NT2/D1 (cell line): ENCODE results near the gene PCGF2.

Experiments used
- DNase-seq: peaks from one replicate; pipeline ENCODE4 v3.0.0-alpha.2; 2011; ENCODE audit warnings: low read depth, low spot score
- H3K27me3 ChIP-seq: 2 replicates; pipeline ENCODE4 v1.6.0; 2011; ENCODE audit warnings: mild to moderate bottlenecking; ENCODE audit not compliant: insufficient read length, insufficient read depth
- H3K36me3 ChIP-seq: 2 replicates; pipeline ENCODE4 v1.6.1; 2011; ENCODE audit warnings: mild to moderate bottlenecking, low read length, mixed read lengths; ENCODE audit not compliant: insufficient read depth, insufficient read length
- H3K4me1 ChIP-seq: 2 replicates; pipeline ENCODE4 v1.5.1; 2011; ENCODE audit not compliant: insufficient read depth, insufficient read length
- H3K4me3 ChIP-seq: 2 replicates; pipeline ENCODE4 v1.5.1; 2011; ENCODE audit warnings: low read depth; ENCODE audit not compliant: insufficient read length
- H3K9ac ChIP-seq: 2 replicates; pipeline ENCODE4 v1.6.0; 2011; ENCODE audit warnings: low read depth; ENCODE audit not compliant: insufficient read length
- H3K9me3 ChIP-seq: 2 replicates; pipeline ENCODE4 v1.5.1; 2011; ENCODE audit warnings: mild to moderate bottlenecking, low read length; ENCODE audit not compliant: insufficient read depth
- SUZ12 ChIP-seq: IDR thresholded peaks from 2 replicates; pipeline ENCODE4 v1.6.1; 2011; ENCODE audit not compliant: insufficient read length, insufficient read depth; ENCODE audit errors: extremely low read depth
- YY1 ChIP-seq: IDR thresholded peaks from 2 replicates; pipeline ENCODE4 v1.6.1; 2011; ENCODE audit not compliant: insufficient read length, insufficient read depth
- ZNF274 ChIP-seq: IDR thresholded peaks from 2 replicates; pipeline ENCODE4 v1.6.1; 2011; ENCODE audit warnings: mild to moderate bottlenecking, low read depth, low read length

The PCGF2 gene

GRCh38 chr17:38733982-38734973, 13.9 kb downstream of the PCGF2 start:
- TF ChIP-seq SUZ12 (no peak), ZNF274 (no peak), YY1 (no peak)
- Histone ChIP-seq H3K36me3 (peaks cover 74% of the 10 kb centered on the region), H3K9ac (peak overlapping the region; percentile 3), H3K27me3 (peaks cover 1% of the 10 kb centered on the region), H3K4me3 (no peak overlapping the region), H3K4me1 (peaks cover 21% of the 10 kb centered on the region), H3K9me3 (no peaks in the 10 kb centered on the region)
- DNase-seq = no peak

- TF ChIP-seq YY1 (no peak), SUZ12 (no peak), ZNF274 (no peak)
- peak overlapping the region; percentile 8 for H3K9ac ChIP-seq
- H3K9me3 ChIP-seq = no peaks in the 10 kb centered on the region
- H3K27me3 ChIP-seq = peaks cover 8% of the 10 kb centered on the region
- H3K4me3 ChIP-seq = no peak overlapping the region
- DNase-seq = no peak
- H3K4me1 ChIP-seq = peaks cover 23% of the 10 kb centered on the region
- H3K36me3 ChIP-seq = peaks cover 65% of the 10 kb centered on the region
Observed at GRCh38 chr17:38733282-38733981, 14.7 kb downstream of the PCGF2 start.

GRCh38 chr17:38732376-38733281, 15.5 kb downstream of the PCGF2 start:
- H3K9ac ChIP-seq = no peak overlapping the region
- H3K4me1 ChIP-seq = peaks cover 28% of the 10 kb centered on the region
- H3K36me3 ChIP-seq = peaks cover 58% of the 10 kb centered on the region
- DNase-seq = no peak
- TF ChIP-seq ZNF274 (no peak), YY1 (no peak), SUZ12 (no peak)
- H3K9me3 ChIP-seq = no peaks in the 10 kb centered on the region
- H3K4me3 ChIP-seq = no peak overlapping the region
- peaks cover 12% of the 10 kb centered on the region for H3K27me3 ChIP-seq

- H3K9ac ChIP-seq = peak overlapping the region; percentile 94
- no peaks in the 10 kb centered on the region for H3K9me3 ChIP-seq
- H3K4me3 ChIP-seq = no peak overlapping the region
- H3K4me1 ChIP-seq = peaks cover 28% of the 10 kb centered on the region
- peaks cover 50% of the 10 kb centered on the region for H3K36me3 ChIP-seq
- H3K27me3 ChIP-seq = peaks cover 12% of the 10 kb centered on the region
- TF ChIP-seq SUZ12 (no peak), ZNF274 (no peak), YY1 (no peak)
- no peak for DNase-seq
Observed at GRCh38 chr17:38731526-38732294, 16.4 kb downstream of the PCGF2 start.

GRCh38 chr17:38730526-38731379, 17.4 kb downstream of the PCGF2 start:
- no peak for DNase-seq
- peak overlapping the region; percentile 90 for H3K4me3 ChIP-seq
- TF ChIP-seq YY1 (no peak), SUZ12 (no peak), ZNF274 (no peak)
- peaks cover 12% of the 10 kb centered on the region for H3K27me3 ChIP-seq
- peak overlapping the region; percentile 94 for H3K9ac ChIP-seq
- peaks cover 32% of the 10 kb centered on the region for H3K4me1 ChIP-seq
- no peaks in the 10 kb centered on the region for H3K9me3 ChIP-seq
- peaks cover 44% of the 10 kb centered on the region for H3K36me3 ChIP-seq
